Subcutaneous adipose tissue (tissue), 4 donors: ENCODE measurements around the gene UBIAD1. TPM values are rescaled to one million over a fixed set of nuclear protein-coding genes. Genes with fewer than 3 reads are reported as not detected.

Experiments used
- total RNA-seq, 4 donors: library from RNA; depleted of rRNA; stranded (reverse); fragments of >200 nt; gene quantifications; one replicate each; pipeline ENCODE4 v1.1.0, GENCODE V29; 2016
- TF ChIP-seq, protein P1 (sequence below): fragments of 450-650 bp; IDR thresholded peaks from one replicate; pipeline ENCODE4 v1.5.1; 2016; ENCODE audit warnings: low read depth, mild to moderate bottlenecking, control low read depth, antibody characterized with exemption, moderate library complexity

Gene UBIAD1
- total RNA-seq, 4 donors from 2014 or later = 7.0 to 15.4 (median 11.0) TPM

DNA sequence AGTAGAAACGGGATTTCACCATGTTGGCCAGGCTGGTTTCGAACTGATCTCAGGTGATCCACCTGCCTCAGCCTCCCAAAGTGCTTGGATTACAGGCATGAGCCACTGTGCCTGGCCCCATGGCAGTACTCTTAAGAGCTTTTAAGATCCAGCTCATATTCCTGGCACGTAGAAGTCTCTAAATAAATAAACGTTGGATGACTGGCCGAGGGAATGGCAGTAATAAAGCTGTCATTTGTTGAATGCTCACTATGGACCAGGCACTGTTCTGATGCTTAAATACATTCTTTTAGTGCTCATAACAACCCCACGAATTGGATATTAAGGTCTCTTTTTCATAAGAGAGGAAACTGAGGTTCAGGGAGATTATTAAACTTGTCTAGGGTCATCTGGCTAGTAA, 20.9 kb downstream of the UBIAD1 start:
- TF ChIP-seq, protein P1, sequence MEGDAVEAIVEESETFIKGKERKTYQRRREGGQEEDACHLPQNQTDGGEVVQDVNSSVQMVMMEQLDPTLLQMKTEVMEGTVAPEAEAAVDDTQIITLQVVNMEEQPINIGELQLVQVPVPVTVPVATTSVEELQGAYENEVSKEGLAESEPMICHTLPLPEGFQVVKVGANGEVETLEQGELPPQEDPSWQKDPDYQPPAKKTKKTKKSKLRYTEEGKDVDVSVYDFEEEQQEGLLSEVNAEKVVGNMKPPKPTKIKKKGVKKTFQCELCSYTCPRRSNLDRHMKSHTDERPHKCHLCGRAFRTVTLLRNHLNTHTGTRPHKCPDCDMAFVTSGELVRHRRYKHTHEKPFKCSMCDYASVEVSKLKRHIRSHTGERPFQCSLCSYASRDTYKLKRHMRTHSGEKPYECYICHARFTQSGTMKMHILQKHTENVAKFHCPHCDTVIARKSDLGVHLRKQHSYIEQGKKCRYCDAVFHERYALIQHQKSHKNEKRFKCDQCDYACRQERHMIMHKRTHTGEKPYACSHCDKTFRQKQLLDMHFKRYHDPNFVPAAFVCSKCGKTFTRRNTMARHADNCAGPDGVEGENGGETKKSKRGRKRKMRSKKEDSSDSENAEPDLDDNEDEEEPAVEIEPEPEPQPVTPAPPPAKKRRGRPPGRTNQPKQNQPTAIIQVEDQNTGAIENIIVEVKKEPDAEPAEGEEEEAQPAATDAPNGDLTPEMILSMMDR = no peak

DNA sequence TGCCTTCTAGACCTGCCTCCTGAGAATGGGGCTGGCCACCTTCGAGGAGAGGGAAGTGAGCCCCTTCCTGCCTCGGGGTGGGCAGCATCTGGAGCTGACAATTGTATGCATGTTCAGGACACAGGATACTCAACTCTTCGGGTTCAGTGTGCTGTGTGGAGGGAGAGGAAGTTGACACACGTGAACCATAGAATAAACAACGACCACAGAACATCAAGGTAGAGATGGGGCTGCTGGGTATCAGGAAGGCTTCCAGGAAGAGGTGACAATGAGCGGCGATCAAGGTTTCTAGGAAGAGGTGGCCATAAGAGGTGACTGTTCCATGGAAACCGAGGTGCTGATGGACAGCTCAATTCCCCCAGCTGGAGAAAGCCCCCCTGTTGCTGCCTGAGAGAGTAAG, 22.0 kb downstream of the UBIAD1 start:
- TF ChIP-seq, protein P1 = no peak

DNA sequence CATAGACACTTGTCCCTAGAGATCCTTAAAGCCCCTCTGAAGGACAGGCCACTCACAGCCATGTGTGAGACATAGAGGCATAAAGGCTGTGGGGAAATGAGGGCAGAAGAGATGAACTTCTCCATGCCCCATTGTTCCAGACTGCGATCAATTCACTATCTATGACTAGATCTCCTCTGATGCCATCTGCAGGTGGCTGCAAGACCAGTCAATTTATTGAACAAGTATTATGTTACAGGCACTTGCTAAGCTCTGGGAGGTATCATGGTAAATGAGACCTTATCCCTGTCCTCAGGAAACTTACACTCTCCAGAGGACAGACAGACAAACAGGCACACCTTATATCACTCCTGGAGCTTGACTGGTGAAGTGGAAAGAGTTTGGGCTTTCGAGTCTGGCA, 22.9 kb downstream of the UBIAD1 start:
- TF ChIP-seq, protein P1 = no peak

DNA sequence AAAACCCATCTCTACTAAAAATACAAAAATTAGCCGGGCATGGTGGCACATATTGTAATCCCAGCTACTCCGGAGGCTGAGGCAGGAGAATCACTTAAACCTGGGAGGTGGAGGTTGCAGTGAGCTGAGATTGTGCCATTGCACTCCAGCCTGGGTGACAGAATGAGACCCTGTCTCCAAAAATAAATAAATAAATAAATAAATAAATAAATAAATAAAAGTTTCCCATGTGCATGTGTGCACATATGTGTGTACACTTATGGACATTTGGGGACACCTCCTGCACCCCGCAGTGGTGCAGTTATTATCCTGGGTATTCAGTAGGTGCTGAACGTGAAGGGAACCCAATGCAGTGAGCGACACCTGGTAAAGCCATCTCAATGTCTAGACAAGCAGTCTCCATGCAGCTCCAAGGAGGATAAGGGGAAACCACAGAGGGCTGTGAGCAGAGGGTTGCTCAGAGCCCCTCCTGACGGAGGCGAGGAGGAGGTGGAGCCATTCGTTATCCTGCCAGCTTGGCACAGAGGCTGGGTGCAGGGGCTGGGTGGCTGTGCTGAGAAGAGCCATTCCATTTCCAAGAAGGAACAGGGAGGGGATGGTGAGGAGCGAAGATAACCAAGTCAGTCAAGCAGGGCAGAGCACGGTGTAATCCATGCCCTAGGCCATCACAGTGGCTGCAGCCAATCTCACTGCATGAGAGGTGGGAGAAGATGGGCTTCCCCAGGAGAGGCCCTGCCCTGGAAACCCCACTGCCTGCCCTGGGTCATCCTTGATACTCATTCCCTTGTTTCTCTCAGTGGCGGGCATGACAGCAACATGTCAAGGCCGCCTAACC, 25.6 kb downstream of the UBIAD1 start:
- TF ChIP-seq, protein P1 = no peak

DNA sequence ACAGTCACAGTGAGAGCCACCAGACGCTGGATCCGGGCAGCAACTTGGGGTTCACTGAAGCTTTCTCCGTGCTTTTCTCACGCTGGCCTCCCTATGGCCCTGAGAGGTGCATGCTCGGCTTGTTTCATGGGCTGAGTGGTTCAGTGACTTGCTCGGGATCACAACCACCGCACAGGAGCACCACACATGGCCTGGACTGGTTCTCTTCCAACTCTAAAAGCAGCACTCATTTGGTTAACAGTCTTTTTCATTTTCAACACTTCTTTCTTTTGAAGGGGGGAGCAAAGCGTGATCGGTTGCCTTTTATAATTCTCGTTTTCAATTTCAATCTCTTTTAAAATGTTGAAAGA, 26.2 kb downstream of the UBIAD1 start:
- TF ChIP-seq, protein P1 = no peak

DNA sequence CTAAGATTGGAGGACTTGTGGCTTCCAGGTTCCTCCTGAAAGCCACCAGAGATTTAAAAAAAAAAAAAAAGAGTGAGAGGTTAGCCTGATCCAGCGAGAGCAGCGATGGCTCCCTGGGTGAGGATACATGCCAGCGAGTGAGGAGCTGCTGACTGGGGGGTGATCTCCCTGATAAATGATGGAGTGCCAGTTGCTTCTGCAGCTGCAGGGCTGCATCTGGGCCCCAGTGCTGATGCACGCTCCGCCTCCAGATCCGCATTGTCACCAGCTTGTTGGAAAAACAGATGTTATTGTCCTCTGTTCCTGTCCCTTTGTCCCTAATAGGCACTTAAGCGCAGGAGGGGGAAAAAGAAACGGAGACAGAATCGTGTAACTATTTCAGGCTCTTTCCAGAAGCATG, 28.6 kb downstream of the UBIAD1 start:
- TF ChIP-seq, protein P1 = no peak

DNA sequence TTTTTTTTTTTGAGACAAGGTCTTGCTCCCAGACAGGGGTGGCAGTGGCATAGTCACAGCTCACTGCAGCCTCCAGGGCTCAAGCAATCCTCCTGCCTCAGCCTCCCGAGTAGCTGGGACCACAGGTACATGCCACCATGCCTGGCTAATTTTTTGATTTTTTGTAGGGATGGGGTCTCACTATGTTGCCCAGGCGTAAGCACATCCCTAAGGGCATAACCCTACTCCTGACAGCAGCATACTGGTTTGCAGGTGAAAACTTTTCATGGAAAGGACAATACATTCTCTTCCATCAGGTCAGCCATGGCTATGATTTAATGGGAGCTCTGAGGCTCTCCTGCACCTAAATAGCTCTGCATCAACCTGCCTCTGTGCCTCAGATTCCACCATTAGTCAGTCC, 29.4 kb downstream of the UBIAD1 start:
- TF ChIP-seq, protein P1 = no peak
